GM19035 (cell line): ENCODE results near the gene MAP1LC3B.

Source experiments
- ATAC-seq: cut with Tn5 transposase; IDR thresholded peaks from one replicate; pipeline ENCODE4 v1.9.1; 2021; ENCODE audit not compliant: unreplicated experiment

Gene MAP1LC3B

GRCh38 chr16:87407511-87408112 is 15.5 kb downstream of the MAP1LC3B start:
- no peak for ATAC-seq

- ATAC-seq = no peak
These were observed 17.0 kb downstream of the MAP1LC3B start for GRCh38 chr16:87409153-87409552.

GRCh38 chr16:87409781-87410180 is 17.6 kb downstream of the MAP1LC3B start:
- no peak for ATAC-seq

- ATAC-seq = no peak
These were observed 18.4 kb downstream of the MAP1LC3B start for GRCh38 chr16:87410530-87410929.

- no peak for ATAC-seq
These were observed 18.8 kb downstream of the MAP1LC3B start for GRCh38 chr16:87410968-87411367.

- ATAC-seq = no peak
These were observed 19.5 kb downstream of the MAP1LC3B start for GRCh38 chr16:87411375-87412271.

- no peak for ATAC-seq
These were observed 20.3 kb downstream of the MAP1LC3B start for GRCh38 chr16:87412371-87412995.

- no peak for ATAC-seq
These were observed 20.9 kb downstream of the MAP1LC3B start for GRCh38 chr16:87412996-87413421.

GRCh38 chr16:87414251-87414680 is 22.1 kb downstream of the MAP1LC3B start:
- ATAC-seq = no peak

- ATAC-seq = no peak
These were observed 23.3 kb downstream of the MAP1LC3B start for GRCh38 chr16:87415441-87415840.

- no peak for ATAC-seq
These were observed 24.8 kb downstream of the MAP1LC3B start for GRCh38 chr16:87416826-87417527.

- no peak for ATAC-seq
These were observed 25.4 kb downstream of the MAP1LC3B start for GRCh38 chr16:87417528-87417910.

GRCh38 chr16:87418216-87418615 is 26.1 kb downstream of the MAP1LC3B start:
- ATAC-seq = no peak

- ATAC-seq = no peak
These were observed 26.5 kb downstream of the MAP1LC3B start for GRCh38 chr16:87418644-87419043.

- ATAC-seq = no peak
These were observed 28.2 kb downstream of the MAP1LC3B start for GRCh38 chr16:87420026-87421002.

- no peak for ATAC-seq
These were observed 29.1 kb downstream of the MAP1LC3B start for GRCh38 chr16:87421003-87421912.

GRCh38 chr16:87422106-87422505 is 30.0 kb downstream of the MAP1LC3B start:
- no peak for ATAC-seq

GRCh38 chr16:87423429-87423828 is 31.3 kb downstream of the MAP1LC3B start:
- ATAC-seq = no peak

- no peak for ATAC-seq
These were observed 32.1 kb downstream of the MAP1LC3B start for GRCh38 chr16:87424266-87424665.
